Bone marrow (tissue), 2 donors: Measurements from ENCODE around the gene AHSA1.
"Not testable (repeated sequence)": the region's sequence is repeated elsewhere in the genome, so short reads cannot be mapped to it uniquely, and the experiment has no call there.

Source experiments
- DNase-seq, 2 donors: peaks; one replicate each; lab custom pipeline; 2025; lab: John Stamatoyannopoulos, UW

Gene AHSA1

GRCh38 chr14:77457522-77458248 lies at the start of gene AHSA1, which contains the start of gene VIPAS39:
Gene AHSA1 (plus strand): TSS chr14:77458093. CDS start chr14:77458190, 97 bp downstream.
Gene VIPAS39 (minus strand): TSS chr14:77457601. CDS start chr14:77454102, 3,499 bp downstream.
- DNase-seq, result peak; percentile 92 to 97

GRCh38 chr14:77409131-77409533 lies 48.8 kb upstream of the AHSA1 start:
- DNase-seq, result no peak

- DNase-seq, result not testable (repeated sequence)
Measured at GRCh38 chr14:77415403-77416030, 42.4 kb upstream of the AHSA1 start.

- DNase-seq, result not testable (repeated sequence)
Measured at GRCh38 chr14:77416098-77416497, 41.8 kb upstream of the AHSA1 start.

GRCh38 chr14:77416836-77417235 lies 41.1 kb upstream of the AHSA1 start:
- DNase-seq, result no peak

- no peak for DNase-seq
Measured at GRCh38 chr14:77421201-77421600, 36.7 kb upstream of the AHSA1 start.

- DNase-seq, result no peak
Measured at GRCh38 chr14:77423423-77423822, 34.5 kb upstream of the AHSA1 start, which contains the start of gene NOXRED1. Gene NOXRED1 (minus strand): TSS chr14:77423523. CDS start chr14:77422889, 634 bp downstream.

- no peak for DNase-seq
Measured at GRCh38 chr14:77424862-77425261, 33.0 kb upstream of the AHSA1 start.

- no peak for DNase-seq
Measured at GRCh38 chr14:77426396-77426795, 31.5 kb upstream of the AHSA1 start.

- no peak for DNase-seq
Measured at GRCh38 chr14:77436042-77436441, 21.9 kb upstream of the AHSA1 start.

- DNase-seq, result no peak
Measured at GRCh38 chr14:77438596-77438995, 19.3 kb upstream of the AHSA1 start.

GRCh38 chr14:77439861-77440260 lies 18.0 kb upstream of the AHSA1 start:
- no peak for DNase-seq

GRCh38 chr14:77442196-77442595 lies 15.7 kb upstream of the AHSA1 start:
- DNase-seq, result no peak

GRCh38 chr14:77455966-77456640 lies 1.8 kb upstream of the AHSA1 start:
- no peak for DNase-seq

GRCh38 chr14:77457115-77457521 lies 775 bp upstream of the AHSA1 start:
- DNase-seq, result no peak

- DNase-seq, result peak; percentile 0 to 31
Measured at GRCh38 chr14:77458249-77458950, 507 bp downstream of the AHSA1 start.

- DNase-seq, result peak in 1 of 2 donors; percentile 45
Measured at GRCh38 chr14:77459072-77459723, 1.3 kb downstream of the AHSA1 start.

GRCh38 chr14:77467801-77468200 lies 9.9 kb downstream of the AHSA1 start:
- DNase-seq, result no peak

- DNase-seq, result no peak
Measured at GRCh38 chr14:77469067-77469505, 11.2 kb downstream of the AHSA1 start.

- no peak for DNase-seq
Measured at GRCh38 chr14:77469539-77469938, 11.6 kb downstream of the AHSA1 start.

- no peak for DNase-seq
Measured at GRCh38 chr14:77470224-77470870, 12.5 kb downstream of the AHSA1 start.
